Activated T-helper 1 cell treated with anti-CD3 and anti-CD28 coated beads, Interleukin-12 subunit alpha, Interleukin-12 subunit beta, Interleukin-2, Interleukin-4 antibody, amounts not matched to agents 30 ng/mL and 10 ng/mL and 1 ng/mL, durations not matched to agents 14 hours and 24 hours and 36 hours (primary cell): Measurements from ENCODE around the gene SNRNP70. TPM values are rescaled to one million over a fixed set of nuclear protein-coding genes. Genes with fewer than 3 reads are reported as not detected.

ENCODE experiments used
- DNase-seq: peaks from one replicate; pipeline ENCODE4 v3.0.0; 2021; ENCODE audit warnings: low spot score
- H3K27ac Mint-ChIP-seq: one replicate; pipeline ENCODE4 v1.8.0; 2021; ENCODE audit warnings: mild to moderate bottlenecking, mixed read lengths
- H3K27me3 Mint-ChIP-seq: one replicate; pipeline ENCODE4 v1.8.0; 2022; ENCODE audit warnings: mild to moderate bottlenecking, moderate library complexity, mixed read lengths; ENCODE audit not compliant: insufficient read depth
- H3K36me3 Mint-ChIP-seq: one replicate; pipeline ENCODE4 v1.8.0; 2021; ENCODE audit warnings: low read depth, mixed read lengths
- H3K4me1 Mint-ChIP-seq: one replicate; pipeline ENCODE4 v1.8.0; 2021; ENCODE audit warnings: low read depth, mixed read lengths
- H3K4me3 Mint-ChIP-seq: one replicate; pipeline ENCODE4 v1.8.0; 2021; ENCODE audit warnings: mild to moderate bottlenecking, moderate library complexity, mixed read lengths
- H3K9me3 Mint-ChIP-seq: one replicate; pipeline ENCODE4 v1.8.0; 2021; ENCODE audit warnings: mixed read lengths
- intact Hi-C: fragments of 100-400 bp; cut with micrococcal nuclease; formaldehyde crosslinking; loops from one replicate; pipeline ENCODE4 v1.15.1; 2024
- total RNA-seq: library from RNA; stranded (reverse); gene quantifications from 2 replicates; pipeline ENCODE4 v1.2.3, GENCODE V29; 2022

Gene SNRNP70
- total RNA-seq, 1 donor from 2014 or later: 272 TPM

GRCh38 chr19:49110567-49110966 lies 25.3 kb downstream of the SNRNP70 start:
- H3K27ac Mint-ChIP-seq: no peak overlapping the region
- intact Hi-C loops: loop anchor here (10.0 kb wide), 2 partner anchors 386 to 476 kb away; partner anchors contain the start of gene DBP

GRCh38 chr19:49111218-49111998 lies 26.2 kb downstream of the SNRNP70 start:
- Mint-ChIP-seq H3K9me3 (no peaks in the 10 kb centered on the region), H3K4me1 (peaks cover 18% of the 10 kb centered on the region), H3K27ac (no peak overlapping the region), H3K4me3 (no peak overlapping the region), H3K36me3 (peaks cover 21% of the 10 kb centered on the region), H3K27me3 (peaks cover 2% of the 10 kb centered on the region)
- intact Hi-C loops: loop anchor here (10.0 kb wide), 2 partner anchors 387 to 477 kb away; partner anchors contain the start of gene DBP
- DNase-seq: no peak

More at GRCh38 chr19:49110567-49110966, 25.3 kb downstream of the SNRNP70 start:
- Mint-ChIP-seq H3K4me1 (peaks cover 15% of the 10 kb centered on the region), H3K4me3 (no peak overlapping the region), H3K27me3 (no peaks in the 10 kb centered on the region), H3K36me3 (peaks cover 21% of the 10 kb centered on the region), H3K9me3 (no peaks in the 10 kb centered on the region)
- no peak for DNase-seq

- peak; percentile 74 for DNase-seq
- H3K4me3 Mint-ChIP-seq: peak within 1 kb of the TSS; percentile 85
- H3K27me3 Mint-ChIP-seq: peaks cover 2% of the 10 kb centered on the region
- intact Hi-C loops: loop anchor here (1.0 to 10.0 kb wide), 4 partner anchors 14 to 479 kb away; partner anchors contain the start of genes DBP and SNRNP70
- peak within 1 kb of the TSS; percentile 53 for H3K27ac Mint-ChIP-seq
- H3K4me1 Mint-ChIP-seq: peaks cover 32% of the 10 kb centered on the region
- no peaks in the 10 kb centered on the region for H3K9me3 Mint-ChIP-seq
- peaks cover 4% of the 10 kb centered on the region for H3K36me3 Mint-ChIP-seq
Measured at GRCh38 chr19:49113762-49114629, 28.7 kb downstream of the SNRNP70 start, which contains the start of gene LIN7B. Gene LIN7B (plus strand): TSS chr19:49114370. CDS start chr19:49114405, 35 bp downstream.

- Mint-ChIP-seq H3K36me3 (no peaks in the 10 kb centered on the region), H3K27me3 (peaks cover 2% of the 10 kb centered on the region), H3K27ac (no peak overlapping the region), H3K4me3 (peak overlapping the region; percentile 75), H3K9me3 (no peaks in the 10 kb centered on the region), H3K4me1 (peaks cover 32% of the 10 kb centered on the region)
- intact Hi-C loops: loop anchor here (1.0 to 10.0 kb wide), 4 partner anchors 14 to 480 kb away; partner anchors contain the start of genes DBP and SNRNP70
- DNase-seq: peak; percentile 42
Measured at GRCh38 chr19:49114630-49115363, 29.5 kb downstream of the SNRNP70 start.

- no peaks in the 10 kb centered on the region for H3K36me3 Mint-ChIP-seq
- peak overlapping the region; percentile 3 for H3K27ac Mint-ChIP-seq
- peaks cover 38% of the 10 kb centered on the region for H3K4me1 Mint-ChIP-seq
- no peak for DNase-seq
- intact Hi-C loops: loop anchor here (10.0 kb wide), 2 partner anchors 392 to 482 kb away; partner anchors contain the start of gene DBP
- H3K27me3 Mint-ChIP-seq: peaks cover 11% of the 10 kb centered on the region
- no peaks in the 10 kb centered on the region for H3K9me3 Mint-ChIP-seq
- H3K4me3 Mint-ChIP-seq: peak overlapping the region; percentile 86
Measured at GRCh38 chr19:49116544-49116943, 31.3 kb downstream of the SNRNP70 start.

GRCh38 chr19:49117677-49118564 lies 32.7 kb downstream of the SNRNP70 start:
- Mint-ChIP-seq H3K4me1 (peaks cover 38% of the 10 kb centered on the region), H3K9me3 (no peaks in the 10 kb centered on the region), H3K27ac (peak overlapping the region; percentile 85), H3K4me3 (peak overlapping the region; percentile 86), H3K27me3 (peaks cover 15% of the 10 kb centered on the region), H3K36me3 (no peaks in the 10 kb centered on the region)
- no peak for DNase-seq
- intact Hi-C loops: loop anchor here (2.0 to 10.0 kb wide), 6 partner anchors 33 to 483 kb away; partner anchors contain the start of genes DBP, GYS1, PPP1R15A and PRR12

- Mint-ChIP-seq H3K27me3 (peaks cover 17% of the 10 kb centered on the region), H3K9me3 (no peaks in the 10 kb centered on the region), H3K27ac (peak within 1 kb of the TSS; percentile 85), H3K4me3 (peak within 1 kb of the TSS; percentile 86), H3K4me1 (peaks cover 34% of the 10 kb centered on the region), H3K36me3 (no peaks in the 10 kb centered on the region)
- DNase-seq: peak; percentile 94
- intact Hi-C loops: loop anchor here (1.0 to 10.0 kb wide), 9 partner anchors 10 to 484 kb away; partner anchors contain the start of genes DBP, GYS1, PPP1R15A and PRR12
Measured at GRCh38 chr19:49118565-49119410, 33.5 kb downstream of the SNRNP70 start, which contains the start of gene C19orf73. Gene C19orf73 (minus strand): TSS chr19:49119143. CDS start chr19:49119022, 121 bp downstream.

GRCh38 chr19:49119411-49120324 lies 34.4 kb downstream of the SNRNP70 start, which contains the start of gene PPFIA3:
Gene PPFIA3 (plus strand): TSS chr19:49119544. CDS start chr19:49127874, 8,330 bp downstream.
- H3K27me3 Mint-ChIP-seq: peaks cover 17% of the 10 kb centered on the region
- peak within 1 kb of the TSS; percentile 87 for H3K4me3 Mint-ChIP-seq
- H3K36me3 Mint-ChIP-seq: no peaks in the 10 kb centered on the region
- peak within 1 kb of the TSS; percentile 85 for H3K27ac Mint-ChIP-seq
- intact Hi-C loops: loop anchor here (1.0 to 10.0 kb wide), 9 partner anchors 9 to 485 kb away; partner anchors contain the start of genes DBP, GYS1, PPP1R15A and PRR12
- peaks cover 32% of the 10 kb centered on the region for H3K4me1 Mint-ChIP-seq
- no peak for DNase-seq
- no peaks in the 10 kb centered on the region for H3K9me3 Mint-ChIP-seq

GRCh38 chr19:49120325-49120683 lies 35.1 kb downstream of the SNRNP70 start:
- intact Hi-C loops: no loop called here
- no peaks in the 10 kb centered on the region for H3K9me3 Mint-ChIP-seq
- no peak for DNase-seq
- peaks cover 17% of the 10 kb centered on the region for H3K27me3 Mint-ChIP-seq
- peaks cover 32% of the 10 kb centered on the region for H3K4me1 Mint-ChIP-seq
- no peak overlapping the region for H3K27ac Mint-ChIP-seq
- H3K4me3 Mint-ChIP-seq: peak overlapping the region; percentile 87
- no peaks in the 10 kb centered on the region for H3K36me3 Mint-ChIP-seq

- Mint-ChIP-seq H3K9me3 (no peaks in the 10 kb centered on the region), H3K4me1 (peaks cover 32% of the 10 kb centered on the region), H3K27ac (peak overlapping the region; percentile 53), H3K36me3 (no peaks in the 10 kb centered on the region), H3K4me3 (peak overlapping the region; percentile 87), H3K27me3 (peaks cover 20% of the 10 kb centered on the region)
- no peak for DNase-seq
- intact Hi-C loops: no loop called here
Measured at GRCh38 chr19:49120868-49121267, 35.6 kb downstream of the SNRNP70 start.
